PC-9 (cell line): Measurements from ENCODE around the gene TMEM107.

Experiments used
- CTCF ChIP-seq: fragments of 200-600 bp; sonication (generic); conservative IDR thresholded peaks from 2 replicates; pipeline ENCODE4 v1.6.1; 2017; ENCODE audit warnings: mixed run types, antibody characterized with exemption, mild to moderate bottlenecking, moderate library complexity
- EZH2 ChIP-seq: fragments of 200-600 bp; sonication (generic); IDR thresholded peaks from 2 replicates; pipeline ENCODE4 v1.8.0; 2017; ENCODE audit warnings: antibody characterized with exemption, low read depth

- TF ChIP-seq CTCF (no peak), EZH2 (no peak)
Measured at GRCh38 chr17:8164815-8165131, 11.4 kb downstream of the TMEM107 start.
